VCaP (cell line): ENCODE data around the gene HIVEP3.

Experiments used
- H3K27ac ChIP-seq: fragments of 450-650 bp; 2 replicates; pipeline ENCODE4 v1.5.1; 2017
- CTCF ChIP-seq: fragments of 450-650 bp; conservative IDR thresholded peaks from 2 replicates; pipeline ENCODE4 v1.5.1; 2017; ENCODE audit warnings: mild to moderate bottlenecking, moderate library complexity

The HIVEP3 gene

GRCh38 chr1:41810446-41810845 lies 108.3 kb downstream of the HIVEP3 start:
- no peak for TF ChIP-seq CTCF
- no peak overlapping the region for H3K27ac ChIP-seq

- no peak overlapping the region for H3K27ac ChIP-seq
- TF ChIP-seq CTCF = no peak
These were observed 109.0 kb downstream of the HIVEP3 start for GRCh38 chr1:41809692-41810091.

- no peak overlapping the region for H3K27ac ChIP-seq
- no peak for TF ChIP-seq CTCF
These were observed 111.3 kb downstream of the HIVEP3 start for GRCh38 chr1:41807390-41807789.

GRCh38 chr1:41806472-41807155 lies 112.1 kb downstream of the HIVEP3 start:
- TF ChIP-seq CTCF = no peak
- no peak overlapping the region for H3K27ac ChIP-seq

GRCh38 chr1:41805771-41806471 lies 112.8 kb downstream of the HIVEP3 start:
- H3K27ac ChIP-seq = no peak overlapping the region
- TF ChIP-seq CTCF = no peak

GRCh38 chr1:41804176-41804575 lies 114.5 kb downstream of the HIVEP3 start:
- no peak for TF ChIP-seq CTCF
- H3K27ac ChIP-seq = no peak overlapping the region

- no peak for TF ChIP-seq CTCF
- H3K27ac ChIP-seq = no peak overlapping the region
These were observed 115.1 kb downstream of the HIVEP3 start for GRCh38 chr1:41803656-41804055.
